HEK293 (cell line): ENCODE results near the gene ATP5F1D.

Experiments used
- CTCF ChIA-PET: fragments of 350-600 bp; formaldehyde crosslinking; extraction: SDS; loops from one replicate; lab custom pipeline; 2021; ENCODE audit warnings: antibody characterized with exemption; lab: Yijun Ruan, JAX
- POLR2A ChIA-PET: fragments of 300-600 bp; formaldehyde crosslinking; extraction: SDS; loops from one replicate; lab custom pipeline; 2020; ENCODE audit warnings: antibody characterized with exemption, inconsistent platforms; lab: Yijun Ruan, JAX
- H3K27ac ChIP-seq: fragments of 200-500 bp; sonication (Bioruptor generic); 2 replicates; pipeline ENCODE4 v1.5.1; 2014; ENCODE audit warnings: low read depth, low read length, control low read depth, inconsistent platforms; ENCODE audit errors: extremely low read depth
- H3K36me3 ChIP-seq, 2 experiments: fragments of 200-500 bp in 1 of 2; sonication (Bioruptor generic) in 1 of 2; 1 replicate in 1 of 2; 2 replicates in 1 of 2; pipeline ENCODE4 v1.5.1; 2014 to 2017; ENCODE audit warnings: inconsistent platforms in 2 of 2, low read length in 2 of 2; ENCODE audit not compliant: control insufficient read depth in 2 of 2, insufficient read depth in 1 of 2
- H3K4me1 ChIP-seq: fragments of 200-500 bp; sonication (Bioruptor generic); 2 replicates; pipeline ENCODE4 v1.5.1; 2014; ENCODE audit warnings: mild to moderate bottlenecking, low read length, inconsistent platforms; ENCODE audit not compliant: control insufficient read depth, insufficient read depth
- H3K4me3 ChIP-seq: 2 replicates; pipeline ENCODE4 v1.5.1; 2011; ENCODE audit warnings: low read depth, mild to moderate bottlenecking, control low read depth, low read length, moderate library complexity
- H3K9me3 ChIP-seq: fragments of 200-500 bp; sonication (Bioruptor generic); 2 replicates; pipeline ENCODE4 v1.5.1; 2014; ENCODE audit warnings: low read depth, low read length, inconsistent platforms; ENCODE audit not compliant: control insufficient read depth, insufficient read depth
- BCL11B ChIP-seq: fragments of 450-650 bp; formaldehyde crosslinking; IDR thresholded peaks from 2 replicates; pipeline ENCODE4 v1.5.1; 2016; ENCODE audit warnings: low read depth, missing biosample characterization, missing genetic modification characterization
- GLIS1 ChIP-seq: fragments of 450-650 bp; formaldehyde crosslinking; IDR thresholded peaks from 2 replicates; pipeline ENCODE4 v1.5.1; 2016; ENCODE audit warnings: missing biosample characterization, missing genetic modification characterization
- GLIS2 ChIP-seq: fragments of 450-650 bp; formaldehyde crosslinking; IDR thresholded peaks from 2 replicates; pipeline ENCODE4 v1.5.1; 2016; ENCODE audit warnings: missing biosample characterization, missing genetic modification characterization
- HIC1 ChIP-seq: fragments of 450-650 bp; formaldehyde crosslinking; IDR thresholded peaks from 2 replicates; pipeline ENCODE4 v1.5.1; 2016; ENCODE audit warnings: missing biosample characterization, missing genetic modification characterization
- KLF7 ChIP-seq: fragments of 450-650 bp; formaldehyde crosslinking; IDR thresholded peaks from 2 replicates; pipeline ENCODE4 v1.5.1; 2016; ENCODE audit warnings: missing biosample characterization, missing genetic modification characterization, borderline replicate concordance
- KLF9 ChIP-seq: fragments of 450-650 bp; formaldehyde crosslinking; IDR thresholded peaks from 2 replicates; pipeline ENCODE4 v1.5.1; 2016; ENCODE audit warnings: missing biosample characterization, missing genetic modification characterization, low read depth
- PRDM4 ChIP-seq: fragments of 450-650 bp; formaldehyde crosslinking; IDR thresholded peaks from 2 replicates; pipeline ENCODE4 v1.5.1; 2017; ENCODE audit warnings: missing biosample characterization, missing genetic modification characterization
- RBAK ChIP-seq: fragments of 450-650 bp; formaldehyde crosslinking; IDR thresholded peaks from 2 replicates; pipeline ENCODE4 v1.5.1; 2016; ENCODE audit warnings: missing biosample characterization, missing genetic modification characterization
- TSHZ1 ChIP-seq: fragments of 450-650 bp; formaldehyde crosslinking; IDR thresholded peaks from 2 replicates; pipeline ENCODE4 v1.5.1; 2016; ENCODE audit warnings: missing biosample characterization, missing genetic modification characterization, borderline replicate concordance
- ZBTB6 ChIP-seq: fragments of 450-650 bp; formaldehyde crosslinking; IDR thresholded peaks from 2 replicates; pipeline ENCODE4 v1.5.1; 2017; ENCODE audit warnings: missing biosample characterization, missing genetic modification characterization
- ZBTB8A ChIP-seq: fragments of 450-650 bp; formaldehyde crosslinking; IDR thresholded peaks from 2 replicates; pipeline ENCODE4 v1.5.1; 2016; ENCODE audit warnings: missing biosample characterization, missing genetic modification characterization
- ZIC2 ChIP-seq: fragments of 450-650 bp; formaldehyde crosslinking; IDR thresholded peaks from 2 replicates; pipeline ENCODE4 v1.5.1; 2016; ENCODE audit warnings: missing biosample characterization, missing genetic modification characterization
- ZNF23 ChIP-seq: fragments of 450-650 bp; formaldehyde crosslinking; IDR thresholded peaks from 2 replicates; pipeline ENCODE4 v1.5.1; 2016; ENCODE audit warnings: missing biosample characterization, missing genetic modification characterization, borderline replicate concordance
- ZNF280C ChIP-seq: fragments of 450-650 bp; formaldehyde crosslinking; IDR thresholded peaks from 2 replicates; pipeline ENCODE4 v1.5.1; 2016; ENCODE audit warnings: missing biosample characterization, missing genetic modification characterization
- ZNF335 ChIP-seq: fragments of 450-650 bp; formaldehyde crosslinking; conservative IDR thresholded peaks from 2 replicates; pipeline ENCODE4 v1.5.1; 2016; ENCODE audit warnings: missing biosample characterization, missing genetic modification characterization
- ZNF354C ChIP-seq: fragments of 450-650 bp; formaldehyde crosslinking; IDR thresholded peaks from 2 replicates; pipeline ENCODE4 v1.5.1; 2016; ENCODE audit warnings: missing biosample characterization, missing genetic modification characterization, low read depth, borderline replicate concordance
- ZNF555 ChIP-seq: fragments of 450-650 bp; formaldehyde crosslinking; conservative IDR thresholded peaks from 2 replicates; pipeline ENCODE4 v1.5.1; 2017; ENCODE audit warnings: missing biosample characterization, mild to moderate bottlenecking, missing genetic modification characterization, inconsistent platforms
- ZNF585B ChIP-seq: fragments of 450-650 bp; formaldehyde crosslinking; IDR thresholded peaks from 2 replicates; pipeline ENCODE4 v1.5.1; 2016; ENCODE audit warnings: missing biosample characterization, missing genetic modification characterization
- ZNF639 ChIP-seq: fragments of 450-650 bp; formaldehyde crosslinking; IDR thresholded peaks from 2 replicates; pipeline ENCODE4 v1.5.1; 2016; ENCODE audit warnings: missing biosample characterization, missing genetic modification characterization
- ZNF677 ChIP-seq: fragments of 450-650 bp; IDR thresholded peaks from 2 replicates; pipeline ENCODE4 v1.5.0; 2018; ENCODE audit warnings: missing biosample characterization, mild to moderate bottlenecking, missing genetic modification characterization, moderate library complexity
- ZNF747 ChIP-seq: fragments of 450-650 bp; formaldehyde crosslinking; IDR thresholded peaks from 2 replicates; pipeline ENCODE4 v1.5.1; 2016; ENCODE audit warnings: missing biosample characterization, missing genetic modification characterization
- ZNF76 ChIP-seq: fragments of 450-650 bp; formaldehyde crosslinking; IDR thresholded peaks from 2 replicates; pipeline ENCODE4; 2016; ENCODE audit warnings: low read depth, missing biosample characterization, missing genetic modification characterization, borderline replicate concordance
- ZNF837 ChIP-seq: fragments of 450-650 bp; formaldehyde crosslinking; IDR thresholded peaks from 2 replicates; pipeline ENCODE4 v1.5.1; 2016; ENCODE audit warnings: missing biosample characterization, missing genetic modification characterization

Gene ATP5F1D

GRCh38 chr19:1274081-1274851, 32.7 kb downstream of the ATP5F1D start:
- Histone ChIP-seq H3K9me3 (no peaks in the 10 kb centered on the region), H3K27ac (peak overlapping the region; percentile 98)
- CTCF ChIA-PET: interaction anchor here (0.6 to 2.8 kb wide), 3 partner anchors 30 to 550 kb away, joined by 3 to 23 read pairs (median 4); no protein-coding TSS in a partner anchor
- TF ChIP-seq GLIS1 (tag by site-specific recombination): 0 out of 2 replicates have a peak, but pooled peaks have one; percentile 5
- no peak for TF ChIP-seq ZIC2 (tag by site-specific recombination)
- TF ChIP-seq ZNF837 (tag by site-specific recombination): no peak; the same call in 1 of the 2 replicates
- TF ChIP-seq ZNF335 (tag by site-specific recombination): no peak
- no peak for TF ChIP-seq ZNF747 (tag by site-specific recombination)
- TF ChIP-seq PRDM4 (tag by site-specific recombination): peak; percentile 8; the same call in 1 of the 2 replicates
- no peak for TF ChIP-seq ZNF280C (tag by site-specific recombination)
- TF ChIP-seq ZNF555 (tag by site-specific recombination): no peak
- TF ChIP-seq TSHZ1 (tag by site-specific recombination): no peak
- TF ChIP-seq KLF7: no peak
- no peak for TF ChIP-seq GLIS2 (tag by site-specific recombination)
- TF ChIP-seq KLF9 (tag by site-specific recombination): no peak
- TF ChIP-seq ZBTB6: peak; percentile 36; the same call in 1 of the 2 replicates
- TF ChIP-seq ZNF639 (tag by site-specific recombination): no peak
- no peak for TF ChIP-seq ZNF585B
- peak; percentile 59 for TF ChIP-seq HIC1 (tag by site-specific recombination)
- TF ChIP-seq ZNF354C (tag by site-specific recombination): no peak
- no peak for TF ChIP-seq ZNF677 (tag by site-specific recombination)
- TF ChIP-seq ZBTB8A (tag by site-specific recombination): peak; percentile 54
- no peak for TF ChIP-seq ZNF76 (tag by site-specific recombination)
- TF ChIP-seq RBAK (tag by site-specific recombination): no peak
- no peak for TF ChIP-seq ZNF23 (tag by site-specific recombination)
- TF ChIP-seq BCL11B (tag by site-specific recombination): peak; percentile 87

More at GRCh38 chr19:1274081-1274851, 32.7 kb downstream of the ATP5F1D start:
- peaks cover 16% of the 10 kb centered on the region for H3K4me1 ChIP-seq
- POLR2A ChIA-PET: interaction anchor here (0.7 to 3.4 kb wide), 6 partner anchors 9 to 81 kb away, joined by 3 to 28 read pairs (median 9); a partner anchor contains a TSS
- H3K4me3 ChIP-seq: peak overlapping the region; percentile 44
- H3K36me3 ChIP-seq: peaks cover 4 to 79% of the 10 kb centered on the region in 2 experiments; a peak in 2 of 3 replicates
